Endothelial cell of umbilical vein (primary cell): ENCODE measurements around the gene TMC6. TPM values are rescaled to one million over a fixed set of nuclear protein-coding genes. Genes with fewer than 3 reads are reported as not detected.

Experiments used
- BruUV-seq: library from RNA; stranded (reverse); fragments of 400-500 nt; replicated peaks from 2 replicates; lab custom pipeline; 2021; lab: Mats Ljungman, UMichigan
- CTCF ChIA-PET: fragments of 300-600, 350-600 bp; sonication (Branson Sonifier 250); formaldehyde crosslinking; loops from one replicate; lab custom pipeline; 2021; ENCODE audit warnings: antibody characterized with exemption, inconsistent platforms; lab: Charles Lee
- POLR2A ChIA-PET: fragments of 300-600, 350-600 bp; sonication (Branson Sonifier 250); formaldehyde crosslinking; loops from one replicate; lab custom pipeline; 2021; ENCODE audit warnings: antibody characterized with exemption, inconsistent platforms; lab: Charles Lee
- DNase-seq: peaks from one replicate; pipeline ENCODE4 v3.0.0-alpha.2; 2011; ENCODE audit warnings: low read depth, low spot score
- FAIRE-seq: peaks from 2 replicates; lab custom pipeline; 2011; peaks lifted over from hg19 to GRCh38; lab: Jason Lieb, UNC
- H2AFZ ChIP-seq: 2 replicates; pipeline ENCODE4 v1.6.0; 2012; ENCODE audit warnings: low read depth, low read length, control low read depth, inconsistent platforms
- H3K27ac ChIP-seq: 2 replicates; pipeline ENCODE4 v1.5.1; 2011; ENCODE audit warnings: low read depth, mild to moderate bottlenecking, control low read depth, low read length, moderate library complexity; ENCODE audit not compliant: insufficient read depth
- H3K27me3 ChIP-seq, 2 experiments: 2 replicates each; pipeline versions ENCODE4 v1.6.0 to v1.6.1; 2011; ENCODE audit warnings: low read length in 2 of 2, mixed read lengths in 1 of 2; ENCODE audit not compliant: control insufficient read depth in 2 of 2, insufficient read depth in 2 of 2
- H3K36me3 ChIP-seq, 2 experiments: 2 replicates in 1 of 2; 3 replicates in 1 of 2; pipeline ENCODE4 v1.5.1; 2011; ENCODE audit warnings: low read length in 2 of 2, mild to moderate bottlenecking in 1 of 2, moderate library complexity in 1 of 2; ENCODE audit not compliant: control insufficient read depth in 2 of 2, insufficient read depth in 2 of 2; ENCODE audit errors: extremely low read depth in 1 of 2
- H3K4me1 ChIP-seq: 3 replicates; pipeline ENCODE4 v1.5.1; 2011; ENCODE audit warnings: mild to moderate bottlenecking, low read length; ENCODE audit not compliant: control insufficient read depth, insufficient read depth; ENCODE audit errors: extremely low read depth
- H3K4me2 ChIP-seq: 2 replicates; pipeline ENCODE4 v1.6.1; 2011; ENCODE audit warnings: low read length, control low read depth, mixed read lengths; ENCODE audit not compliant: insufficient read depth
- H3K4me3 ChIP-seq, 3 experiments: fragments of 200-600 bp in 1 of 3; sonication (generic), shearing (Covaris generic) in 1 of 3; replicated peaks in 1 of 3; 2 replicates each; pipeline ENCODE4 v1.5.1; 2011 to 2016; ENCODE audit warnings: control low read depth in 3 of 3, low read length in 3 of 3, mild to moderate bottlenecking in 2 of 3, inconsistent platforms in 1 of 3, low read depth in 1 of 3, moderate library complexity in 1 of 3; ENCODE audit not compliant: insufficient read depth in 1 of 3
- H3K79me2 ChIP-seq: 2 replicates; pipeline ENCODE4 v1.6.0; 2012; ENCODE audit warnings: low read length, inconsistent platforms; ENCODE audit not compliant: control insufficient read depth, insufficient read depth
- H3K9ac ChIP-seq: replicated peaks from 2 replicates; pipeline ENCODE3; 2011; ENCODE audit warnings: low read length, control low read depth; ENCODE audit not compliant: insufficient read depth; ENCODE audit errors: extremely low read depth
- H3K9me1 ChIP-seq: replicated peaks from 3 replicates; pipeline ENCODE4 v1.6.0; 2011; ENCODE audit warnings: mild to moderate bottlenecking, low read length; ENCODE audit not compliant: control insufficient read depth, insufficient read depth; ENCODE audit errors: extremely low read depth
- H3K9me3 ChIP-seq: replicated peaks from 2 replicates; pipeline ENCODE4 v1.5.1; 2012; ENCODE audit warnings: low read length, inconsistent platforms; ENCODE audit not compliant: control insufficient read depth, insufficient read depth
- H4K20me1 ChIP-seq: replicated peaks from 2 replicates; pipeline ENCODE3; 2011; ENCODE audit warnings: mild to moderate bottlenecking, low read length; ENCODE audit not compliant: control insufficient read depth, insufficient read depth; ENCODE audit errors: extremely low read depth
- CTCF ChIP-seq, 2 donors: IDR thresholded peaks; 1 replicate in 1 of 2; 2 replicates in 1 of 2; pipeline ENCODE4 v1.5.1; 2011; ENCODE audit warnings: low read length in 2 of 2, mild to moderate bottlenecking in 2 of 2, moderate library complexity in 2 of 2, control low read depth in 1 of 2, inconsistent platforms in 1 of 2, low read depth in 1 of 2; ENCODE audit not compliant: insufficient read depth in 1 of 2; ENCODE audit errors: extremely low read depth in 1 of 2
- EZH2 ChIP-seq: IDR thresholded peaks from 2 replicates; pipeline ENCODE4 v1.6.1; 2012; ENCODE audit warnings: borderline replicate concordance, low read depth, mild to moderate bottlenecking, moderate library complexity, low read length, inconsistent platforms; ENCODE audit not compliant: severe bottlenecking
- FOS ChIP-seq: IDR thresholded peaks from 2 replicates; pipeline ENCODE4 v1.6.1; 2011; ENCODE audit warnings: mild to moderate bottlenecking, low read length, moderate library complexity, borderline replicate concordance; ENCODE audit not compliant: insufficient read depth
- GATA2 ChIP-seq: IDR thresholded peaks from 2 replicates; pipeline ENCODE4 v1.7.0; 2011; ENCODE audit warnings: low read depth, mild to moderate bottlenecking, moderate library complexity, mixed read lengths, low read length; ENCODE audit not compliant: insufficient read length, insufficient read depth
- JUN ChIP-seq: IDR thresholded peaks from 2 replicates; pipeline ENCODE4 v1.6.1; 2011; ENCODE audit warnings: borderline replicate concordance, low read depth; ENCODE audit not compliant: insufficient read length, insufficient read depth
- MAX ChIP-seq: IDR thresholded peaks from 2 replicates; pipeline ENCODE4 v1.6.1; 2011; ENCODE audit not compliant: insufficient read depth, insufficient read length
- MYC ChIP-seq: IDR thresholded peaks from one replicate; pipeline ENCODE4 v1.6.1; 2011; ENCODE audit warnings: mild to moderate bottlenecking, low read depth, low read length
- POLR2A ChIP-seq: IDR thresholded peaks from 2 replicates; pipeline ENCODE4 v1.6.1; 2012; ENCODE audit warnings: low read depth, mild to moderate bottlenecking, control low read depth, low read length
- POLR2AphosphoS5 ChIP-seq: IDR thresholded peaks from 2 replicates; pipeline ENCODE4 v1.6.1; 2012; ENCODE audit warnings: low read depth, mild to moderate bottlenecking, control low read depth, low read length, moderate library complexity; ENCODE audit not compliant: insufficient read depth
- dilution Hi-C: fragments of 300-500 bp; cut with MboI; formaldehyde crosslinking; loops from one replicate; pipeline ENCODE4 v1.15.0; 2019; ENCODE audit warnings: low sequenced_read_pairs; ENCODE audit not compliant: extremely low pct_ligation_motif_present
- intact Hi-C: fragments of 100-400 bp; cut with micrococcal nuclease; formaldehyde crosslinking; loops from one replicate; pipeline ENCODE4 v1.10.0; 2022
- polyA plus RNA-seq, 4 experiments: library from polyadenylated mRNA; depleted of rRNA in 3 of 4; stranded (reverse) in 3 of 4; unstranded in 1 of 4; fragments of >200 nt; gene quantifications; 2 replicates each; pipeline versions ENCODE4 v1.2.1 to v1.2.3, GENCODE V29; 2011 to 2012; ENCODE audit warnings: missing spikeins in 1 of 4
- total RNA-seq: library from RNA; stranded (reverse); gene quantifications from 2 replicates; pipeline ENCODE4 v1.2.3, GENCODE V29; 2021

Gene TMC6
- total and polyA plus RNA-seq, 2 donors (not counting 3 experiments of a cell fraction or from before 2014, with no cell fraction given) = 23.2 to 72.4 TPM

DNA sequence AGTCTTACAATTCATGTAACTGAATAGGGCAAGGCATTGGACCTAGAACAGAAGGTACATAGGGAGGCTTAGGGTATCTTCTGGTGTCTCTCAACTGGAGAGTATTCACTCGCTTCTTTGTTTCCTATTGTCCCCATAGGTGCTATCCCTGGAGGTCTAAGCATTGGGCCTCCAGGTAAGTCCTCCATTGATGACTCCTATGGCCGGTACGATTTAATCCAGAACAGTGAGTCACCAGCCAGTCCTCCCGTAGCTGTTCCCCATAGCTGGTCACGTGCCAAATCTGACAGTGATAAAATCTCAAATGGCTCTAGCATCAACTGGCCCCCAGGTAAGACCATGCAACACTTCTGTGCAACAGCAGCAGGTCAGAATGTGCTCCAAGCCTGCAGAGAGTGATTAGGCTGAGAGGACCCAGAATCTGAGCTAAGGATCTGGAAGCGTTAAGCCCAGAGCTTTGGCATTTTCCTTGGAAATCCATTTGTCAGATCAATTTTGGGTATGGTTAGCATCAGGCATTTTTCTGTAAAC, 35.7 kb downstream of the TMC6 start:
- BruUV-seq = no TSS peak

More for the DNA sequence above, 35.7 kb downstream of the TMC6 start:
- Histone ChIP-seq H3K4me2 (no peak overlapping the region), H3K9me1 (no peaks in the 10 kb centered on the region), H3K9me3 (no peaks in the 10 kb centered on the region), H3K4me1 (no peaks in the 10 kb centered on the region), H3K36me3 (peaks cover 9 to 34% of the 10 kb centered on the region in 2 experiments), H4K20me1 (no peaks in the 10 kb centered on the region), H3K27me3 (no peaks in the 10 kb centered on the region), H3K4me3 (no peak overlapping the region), H3K79me2 (no peaks in the 10 kb centered on the region), H3K9ac (no peak overlapping the region), H3K27ac (no peak overlapping the region), H2AFZ (no peak overlapping the region)
- CTCF ChIA-PET = interaction anchor here (0.8 to 4.5 kb wide), 4 partner anchors 9 to 83 kb away, joined by 3 to 37 read pairs (median 5); no protein-coding TSS in a partner anchor
- TF ChIP-seq MYC = no peak
- no peak for TF ChIP-seq GATA2
- TF ChIP-seq MAX = no peak
- TF ChIP-seq POLR2A = no peak
- no peak for TF ChIP-seq FOS
- no peak for TF ChIP-seq CTCF (IDR thresholded peaks at IDR 0.05; ENCODE audit: extremely low read depth in 1 of 2, insufficient read depth in 1 of 2, low read depth in 1 of 2, low read length in 2 of 2)
- TF ChIP-seq EZH2 = no peak
- TF ChIP-seq JUN = no peak
- TF ChIP-seq POLR2AphosphoS5 = no peak
- no peak for DNase-seq
- POLR2A ChIA-PET = no interaction called here
- dilution Hi-C loops = no loop called here
- intact Hi-C loops = no loop called here
- no peak for FAIRE-seq
